ENCODE data around the gene ZCWPW1.

GRCh38 chr7:100407285-100408180 is 21.0 kb downstream of the ZCWPW1 start:
- TF ChIP-seq CTCF (IDR thresholded peaks at IDR 0.05; ENCODE audit: poor library complexity): peak; percentile 59
- TF ChIP-seq EZH2 (IDR thresholded peaks at IDR 0.05; ENCODE audit: borderline replicate concordance): no peak
- TF ChIP-seq EZH2phosphoT487 (IDR thresholded peaks at IDR 0.05; ENCODE audit: low read depth, severe bottlenecking, unreplicated experiment): no peak
